IMR-90 (cell line): ENCODE data around the gene ERBB4. TPM values are rescaled to one million over a fixed set of nuclear protein-coding genes. Genes with fewer than 3 reads are reported as not detected.

Source experiments
- ATAC-seq: fragments of 200-7000 bp; cut with Tn5 transposase; 2 replicates; pipeline ENCODE4 v1.9.1; 2020; ENCODE audit warnings: low read depth, mild to moderate bottlenecking, moderate library complexity
- BruUV-seq: library from RNA; stranded (reverse); fragments of 400-500 nt; replicated peaks from 2 replicates; lab custom pipeline; 2021; lab: Mats Ljungman, UMichigan
- CTCF ChIA-PET: fragments of 300-600 bp; formaldehyde crosslinking; extraction: SDS; loops from one replicate; lab custom pipeline; 2021; ENCODE audit warnings: antibody characterized with exemption; lab: Yijun Ruan, JAX
- POLR2A ChIA-PET: fragments of 300-600 bp; sonication (Branson Sonifier 250); formaldehyde crosslinking; loops from one replicate; lab custom pipeline; 2022; ENCODE audit warnings: antibody characterized with exemption; ENCODE audit not compliant: unreplicated experiment; lab: Charles Lee
- DNase-seq: peaks from one replicate; pipeline ENCODE4 v3.0.0; 2013
- H2AFZ ChIP-seq: replicated peaks from 2 replicates; pipeline ENCODE3; 2013; ENCODE audit warnings: low read length, mild to moderate bottlenecking; ENCODE audit not compliant: poor library complexity
- H2AK5ac ChIP-seq: 2 replicates; pipeline ENCODE4 v1.6.1; 2013; ENCODE audit warnings: low read depth, low read length, inconsistent platforms
- H2AK9ac ChIP-seq: replicated peaks from 2 replicates; pipeline ENCODE3; 2013; ENCODE audit warnings: mild to moderate bottlenecking, low read depth, low read length, moderate library complexity; ENCODE audit not compliant: poor library complexity
- H2BK120ac ChIP-seq: 2 replicates; pipeline ENCODE4 v1.6.1; 2013; ENCODE audit warnings: low read depth, low read length, inconsistent platforms
- H2BK15ac ChIP-seq: 3 replicates; pipeline ENCODE4 v1.6.1; 2013; ENCODE audit warnings: low read depth, low read length, inconsistent platforms
- H2BK20ac ChIP-seq: 2 replicates; pipeline ENCODE4 v1.6.1; 2013; ENCODE audit warnings: low read depth, mild to moderate bottlenecking, inconsistent platforms, low read length, moderate library complexity
- H2BK5ac ChIP-seq: 2 replicates; pipeline ENCODE4 v1.6.1; 2013; ENCODE audit warnings: mild to moderate bottlenecking, low read depth, low read length, inconsistent platforms; ENCODE audit not compliant: poor library complexity, severe bottlenecking
- H3K14ac ChIP-seq: replicated peaks from 2 replicates; pipeline ENCODE4 v1.6.1; 2013; ENCODE audit warnings: low read depth, low read length, inconsistent platforms
- H3K18ac ChIP-seq: 2 replicates; pipeline ENCODE4 v1.6.1; 2013; ENCODE audit warnings: low read depth, low read length, control low read depth
- H3K23ac ChIP-seq: 2 replicates; pipeline ENCODE4 v1.6.1; 2013; ENCODE audit warnings: low read depth, low read length, inconsistent platforms
- H3K27ac ChIP-seq: 2 replicates; pipeline ENCODE4 v1.5.1; 2013; ENCODE audit warnings: mild to moderate bottlenecking, control low read depth, low read length; ENCODE audit not compliant: insufficient read depth
- H3K27me3 ChIP-seq: 2 replicates; pipeline ENCODE4 v1.6.1; 2013; ENCODE audit warnings: low read length; ENCODE audit not compliant: control insufficient read depth, insufficient read depth
- H3K36me3 ChIP-seq: 2 replicates; pipeline ENCODE4 v1.6.1; 2013; ENCODE audit warnings: low read length, mixed read lengths; ENCODE audit not compliant: control insufficient read depth, insufficient read depth
- H3K4ac ChIP-seq: 2 replicates; pipeline ENCODE4 v1.6.1; 2013; ENCODE audit warnings: low read depth, low read length, inconsistent platforms
- H3K4me1 ChIP-seq: 2 replicates; pipeline ENCODE4 v1.6.1; 2013; ENCODE audit warnings: low read length, mixed read lengths; ENCODE audit not compliant: control insufficient read depth, insufficient read depth
- H3K4me2 ChIP-seq: 2 replicates; pipeline ENCODE4 v1.6.1; 2013; ENCODE audit warnings: low read depth, mild to moderate bottlenecking, control low read depth, low read length, moderate library complexity
- H3K4me3 ChIP-seq: 2 replicates; pipeline ENCODE4 v1.5.1; 2013; ENCODE audit warnings: low read depth, mild to moderate bottlenecking, control low read depth, low read length, moderate library complexity; ENCODE audit not compliant: insufficient read depth
- H3K56ac ChIP-seq: 2 replicates; pipeline ENCODE4 v1.6.1; 2013; ENCODE audit warnings: low read length, inconsistent platforms; ENCODE audit not compliant: insufficient read depth; ENCODE audit errors: extremely low read depth
- H3K79me1 ChIP-seq, 2 experiments: 2 replicates each; pipeline ENCODE4 v1.6.1; 2013; ENCODE audit warnings: low read length in 2 of 2, inconsistent platforms in 1 of 2, low read depth in 1 of 2
- H3K9ac ChIP-seq: 2 replicates; pipeline ENCODE4 v1.6.1; 2013; ENCODE audit warnings: low read depth, low read length, control low read depth
- H3K9me1 ChIP-seq: 2 replicates; pipeline ENCODE4 v1.6.1; 2013; ENCODE audit warnings: low read length, inconsistent platforms; ENCODE audit not compliant: insufficient read depth
- H3K9me3 ChIP-seq: 2 replicates; pipeline ENCODE4 v1.6.1; 2013; ENCODE audit warnings: low read length; ENCODE audit not compliant: control insufficient read depth, insufficient read depth
- H4K20me1 ChIP-seq: 2 replicates; pipeline ENCODE4 v1.6.1; 2013; ENCODE audit warnings: low read length, inconsistent platforms; ENCODE audit not compliant: insufficient read depth
- H4K5ac ChIP-seq: 2 replicates; pipeline ENCODE4 v1.6.1; 2013; ENCODE audit warnings: mild to moderate bottlenecking, low read depth, low read length, control low read depth
- H4K8ac ChIP-seq, 2 experiments: 2 replicates each; pipeline ENCODE4 v1.6.1; 2013; ENCODE audit warnings: low read depth in 2 of 2, low read length in 2 of 2, control low read depth in 1 of 2, inconsistent platforms in 1 of 2
- H4K91ac ChIP-seq: 2 replicates; pipeline ENCODE4 v1.6.1; 2013; ENCODE audit warnings: low read depth, low read length, inconsistent platforms; ENCODE audit not compliant: insufficient read depth
- BHLHE40 ChIP-seq: fragments of 150-350 bp; IDR thresholded peaks from 2 replicates; pipeline ENCODE4 v1.6.1; 2016; ENCODE audit warnings: mild to moderate bottlenecking, low read depth, low read length
- CHD1 ChIP-seq: IDR thresholded peaks from 2 replicates; pipeline ENCODE4 v1.6.1; 2012; ENCODE audit warnings: low read depth, low read length, improper control_type of control experiment
- FOS ChIP-seq: fragments of 150-350 bp; IDR thresholded peaks from 2 replicates; pipeline ENCODE4 v1.6.1; 2016; ENCODE audit warnings: low read depth, low read length
- MAFK ChIP-seq: IDR thresholded peaks from 2 replicates; pipeline ENCODE4 v1.6.1; 2012; ENCODE audit warnings: low read depth, low read length, improper control_type of control experiment
- MAZ ChIP-seq: IDR thresholded peaks from 2 replicates; pipeline ENCODE4 v1.6.1; 2012; ENCODE audit warnings: low read depth, mild to moderate bottlenecking, low read length, improper control_type of control experiment, moderate library complexity, borderline replicate concordance
- MXI1 ChIP-seq: IDR thresholded peaks from 2 replicates; pipeline ENCODE4 v1.6.1; 2012; ENCODE audit warnings: low read depth, mild to moderate bottlenecking, low read length, moderate library complexity, borderline replicate concordance
- NFE2L2 ChIP-seq: fragments of 150-350 bp; IDR thresholded peaks from 2 replicates; pipeline ENCODE4 v1.6.1; 2016; ENCODE audit warnings: low read depth, mild to moderate bottlenecking, low read length
- POLR2A ChIP-seq: IDR thresholded peaks from 2 replicates; pipeline ENCODE4 v1.6.1; 2012; ENCODE audit warnings: mild to moderate bottlenecking, low read depth, low read length
- RAD21 ChIP-seq: IDR thresholded peaks from 2 replicates; pipeline ENCODE4 v1.6.1; 2012; ENCODE audit warnings: low read length, improper control_type of control experiment
- RCOR1 ChIP-seq: IDR thresholded peaks from 2 replicates; pipeline ENCODE4 v1.6.1; 2012; ENCODE audit warnings: mild to moderate bottlenecking, low read length, improper control_type of control experiment; ENCODE audit not compliant: insufficient replicate concordance
- RFX5 ChIP-seq: IDR thresholded peaks from 2 replicates; pipeline ENCODE4 v1.8.0; 2012; ENCODE audit warnings: low read depth, mild to moderate bottlenecking, low read length, moderate library complexity
- SMC3 ChIP-seq: fragments of 150-350 bp; IDR thresholded peaks from 2 replicates; pipeline ENCODE4 v1.6.1; 2016; ENCODE audit warnings: low read depth, mild to moderate bottlenecking, antibody characterized with exemption, low read length, moderate library complexity
- WGBS, 2 experiments: methylation state at CpG; one replicate each; pipeline versions ENCODE4 v1.1.5 to v1.1.7; 2013; ENCODE audit warnings: missing lambda C conversion rate in 2 of 2; ENCODE audit not compliant: insufficient read length in 1 of 2; ENCODE audit errors: extremely low coverage in 2 of 2; 5-methylcytosine and 5-hydroxymethylcytosine counted together
- dilution Hi-C: fragments of 300-500 bp; cut with HindIII; formaldehyde crosslinking; loops from one replicate; pipeline ENCODE4 v1.14.3; 2018; ENCODE audit warnings: low sequenced_read_pairs; ENCODE audit not compliant: unreplicated experiment
- in situ Hi-C: fragments of 300-500 bp; cut with MboI; formaldehyde crosslinking; loops from 3 replicates; pipeline ENCODE4 v1.14.3; 2019; ENCODE audit warnings: low sequenced_read_pairs, inconsistent platforms, mixed read lengths
- intact Hi-C: fragments of 100-400 bp; cut with micrococcal nuclease; formaldehyde crosslinking; loops from 2 replicates; pipeline ENCODE4 v1.10.0; 2022
- polyA plus RNA-seq, 3 experiments: library from polyadenylated mRNA; depleted of rRNA; stranded (reverse); fragments of >200 nt; gene quantifications; 2 replicates each; pipeline ENCODE4 v1.2.3, GENCODE V29; 2012; ENCODE audit warnings: low replicate concordance in 1 of 3
- total RNA-seq: library from RNA; depleted of rRNA; stranded (reverse); fragments of >200 nt; gene quantifications from 2 replicates; pipeline ENCODE4 v1.2.3, GENCODE V29; 2012
- TF ChIP-seq, protein P1 (sequence below): conservative IDR thresholded peaks from 2 replicates; pipeline ENCODE4 v1.5.1; 2012; ENCODE audit warnings: mild to moderate bottlenecking, low read depth, low read length, improper control_type of control experiment
- TF ChIP-seq, protein P2 (sequence below): fragments of 150-350 bp; IDR thresholded peaks from 2 replicates; pipeline ENCODE4 v1.6.1; 2017; ENCODE audit warnings: mild to moderate bottlenecking, antibody characterized with exemption, low read length, low read depth

The ERBB4 gene
- total and polyA plus RNA-seq, 2 of the 4 experiments (the other 2 are of a cell fraction), result not detected

DNA sequence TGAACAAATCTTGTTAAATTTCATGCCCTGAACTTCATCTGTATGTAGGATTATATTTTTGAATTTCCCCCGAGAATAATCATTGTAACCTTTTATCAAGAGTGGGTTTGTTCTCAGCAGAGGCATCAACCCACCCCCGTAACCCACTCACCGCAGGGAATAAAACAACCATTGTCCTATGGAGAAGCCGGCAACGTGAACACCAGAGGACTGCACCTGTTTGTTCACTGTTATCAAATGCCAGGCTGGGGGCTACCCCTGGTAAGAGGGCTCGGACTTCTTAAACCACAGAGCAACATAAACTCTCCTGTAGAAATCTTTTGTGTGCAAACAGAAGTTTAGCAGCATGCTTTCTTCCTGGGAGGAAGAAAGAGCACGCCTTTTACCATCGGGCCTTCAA lies 610.4 kb downstream of the ERBB4 start:
- dilution Hi-C loops (no loop called here), intact Hi-C loops (no loop called here)

More for the DNA sequence above, 610.4 kb downstream of the ERBB4 start:
- H3K4me1 ChIP-seq, result no peaks in the 10 kb centered on the region
- H3K27me3 ChIP-seq, result no peaks in the 10 kb centered on the region; the same call in 1 of the 2 replicates
- no peak overlapping the region for H2BK5ac ChIP-seq
- ChIA-PET CTCF (interaction anchor here (0.6 kb wide), 2 partner anchors 8 to 16 kb away, joined by 3 to 6 read pairs; no protein-coding TSS in a partner anchor), POLR2A (no interaction called here)
- H2AK5ac ChIP-seq, result no peak overlapping the region
- H3K9me3 ChIP-seq, result no peaks in the 10 kb centered on the region
- no peak overlapping the region for H3K56ac ChIP-seq
- no peak overlapping the region for H3K18ac ChIP-seq
- no peaks in the 10 kb centered on the region for H3K9me1 ChIP-seq
- H3K4ac ChIP-seq, result no peak overlapping the region
- H3K36me3 ChIP-seq, result no peaks in the 10 kb centered on the region
- no CpG with 5 or more reads among the region's 8 CpGs for WGBS, 2 experiments
- no peaks in the 10 kb centered on the region for H4K20me1 ChIP-seq
- no peak overlapping the region for H3K23ac ChIP-seq
- H3K27ac ChIP-seq, result no peak overlapping the region
- no peaks in the 10 kb centered on the region for H3K79me1 ChIP-seq
- no peak overlapping the region for H4K5ac ChIP-seq
- no peak overlapping the region for H2AFZ ChIP-seq
- H2AK9ac ChIP-seq, result no peak overlapping the region
- in situ Hi-C loops, result no loop called here
- no peak overlapping the region for H3K4me3 ChIP-seq
- no peak overlapping the region for H3K14ac ChIP-seq
- H2BK120ac ChIP-seq, result no peak overlapping the region
- ATAC-seq (no peak), DNase-seq (no peak)
- no peak overlapping the region for H4K8ac ChIP-seq
- H4K91ac ChIP-seq, result no peak overlapping the region
- H2BK15ac ChIP-seq, result no peak overlapping the region
- no peak overlapping the region for H3K9ac ChIP-seq
- no TSS peak for BruUV-seq
- TF ChIP-seq FOS (no peak), SMC3 (no peak), CHD1 (no peak), RFX5 (no peak), MXI1 (no peak), RCOR1 (no peak), BHLHE40 (no peak), MAFK (no peak), POLR2A (no peak), MAZ (no peak), RAD21 (no peak), NFE2L2 (no peak)
- TF ChIP-seq, protein P1, sequence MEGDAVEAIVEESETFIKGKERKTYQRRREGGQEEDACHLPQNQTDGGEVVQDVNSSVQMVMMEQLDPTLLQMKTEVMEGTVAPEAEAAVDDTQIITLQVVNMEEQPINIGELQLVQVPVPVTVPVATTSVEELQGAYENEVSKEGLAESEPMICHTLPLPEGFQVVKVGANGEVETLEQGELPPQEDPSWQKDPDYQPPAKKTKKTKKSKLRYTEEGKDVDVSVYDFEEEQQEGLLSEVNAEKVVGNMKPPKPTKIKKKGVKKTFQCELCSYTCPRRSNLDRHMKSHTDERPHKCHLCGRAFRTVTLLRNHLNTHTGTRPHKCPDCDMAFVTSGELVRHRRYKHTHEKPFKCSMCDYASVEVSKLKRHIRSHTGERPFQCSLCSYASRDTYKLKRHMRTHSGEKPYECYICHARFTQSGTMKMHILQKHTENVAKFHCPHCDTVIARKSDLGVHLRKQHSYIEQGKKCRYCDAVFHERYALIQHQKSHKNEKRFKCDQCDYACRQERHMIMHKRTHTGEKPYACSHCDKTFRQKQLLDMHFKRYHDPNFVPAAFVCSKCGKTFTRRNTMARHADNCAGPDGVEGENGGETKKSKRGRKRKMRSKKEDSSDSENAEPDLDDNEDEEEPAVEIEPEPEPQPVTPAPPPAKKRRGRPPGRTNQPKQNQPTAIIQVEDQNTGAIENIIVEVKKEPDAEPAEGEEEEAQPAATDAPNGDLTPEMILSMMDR, result no peak
- TF ChIP-seq, protein P2, sequence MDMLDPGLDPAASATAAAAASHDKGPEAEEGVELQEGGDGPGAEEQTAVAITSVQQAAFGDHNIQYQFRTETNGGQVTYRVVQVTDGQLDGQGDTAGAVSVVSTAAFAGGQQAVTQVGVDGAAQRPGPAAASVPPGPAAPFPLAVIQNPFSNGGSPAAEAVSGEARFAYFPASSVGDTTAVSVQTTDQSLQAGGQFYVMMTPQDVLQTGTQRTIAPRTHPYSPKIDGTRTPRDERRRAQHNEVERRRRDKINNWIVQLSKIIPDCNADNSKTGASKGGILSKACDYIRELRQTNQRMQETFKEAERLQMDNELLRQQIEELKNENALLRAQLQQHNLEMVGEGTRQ, result no peak
- no peak overlapping the region for H2BK20ac ChIP-seq
- H3K4me2 ChIP-seq, result no peak overlapping the region
